ENCODE results near the gene LDHAL6B.

- TF ChIP-seq POLR2AphosphoS5 (IDR thresholded peaks at IDR 0.05) (no peak), CTCF (IDR thresholded peaks at IDR 0.05) (no peak), EP300 (IDR thresholded peaks at IDR 0.05) (no peak), POLR2A (IDR thresholded peaks at IDR 0.05) (no peak)
Measured at GRCh38 chr15:59168536-59168935, 38.1 kb upstream of the LDHAL6B start.
